Activated CD8-positive, alpha-beta memory T cell treated with anti-CD3 and anti-CD28 coated beads, Interleukin-2, amount 50 U/mL, for 1 hour (primary cell): ENCODE measurements around the gene POLR1E.
"Not testable (repeated sequence)": the region's sequence is repeated elsewhere in the genome, so short reads cannot be mapped to it uniquely, and the experiment has no call there.

ENCODE experiments used
- DNase-seq: peaks from one replicate; pipeline ENCODE4 v3.0.0-alpha.2; 2020; ENCODE audit errors: extremely low read depth

POLR1E gene

DNA sequence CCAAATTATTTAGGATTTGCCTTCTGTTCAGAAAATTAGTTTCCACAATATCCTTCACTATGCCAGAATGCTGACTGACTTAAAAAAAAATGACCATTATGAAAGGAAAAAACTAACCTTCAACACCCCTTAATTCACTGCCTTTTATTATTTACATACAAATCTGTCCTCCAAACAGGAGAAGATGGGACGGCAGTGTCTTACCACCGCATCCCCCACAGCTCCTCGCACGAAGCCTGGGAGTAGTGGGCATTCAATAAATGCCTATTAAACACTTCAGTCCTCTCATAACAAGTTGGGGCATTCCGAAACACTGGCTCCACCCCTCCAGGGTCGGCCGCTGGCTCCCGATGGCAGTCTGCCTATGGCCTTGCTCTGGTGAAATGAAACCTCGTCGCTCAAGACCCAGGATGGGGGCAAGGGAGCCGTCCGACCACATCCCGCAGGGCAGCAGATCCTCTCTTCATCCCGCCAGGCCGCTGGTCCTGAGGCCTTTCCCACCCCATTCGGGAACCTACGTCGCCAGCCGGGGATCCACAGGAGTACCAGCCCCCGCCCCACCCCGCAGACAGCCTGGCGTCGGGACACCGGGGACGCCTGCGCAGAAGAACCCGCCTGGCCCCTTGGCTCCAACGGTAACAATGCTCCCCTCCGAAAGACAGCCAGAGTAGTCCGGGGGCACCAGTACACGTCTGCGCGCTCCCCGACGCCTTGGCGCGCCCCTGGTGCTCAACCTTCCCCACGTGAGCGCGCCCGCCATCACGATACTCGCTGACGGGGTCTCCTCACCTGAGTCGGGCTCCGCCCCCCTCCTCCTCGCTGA, 21.1 kb upstream of the POLR1E start:
- peak; percentile 76 for DNase-seq

DNA sequence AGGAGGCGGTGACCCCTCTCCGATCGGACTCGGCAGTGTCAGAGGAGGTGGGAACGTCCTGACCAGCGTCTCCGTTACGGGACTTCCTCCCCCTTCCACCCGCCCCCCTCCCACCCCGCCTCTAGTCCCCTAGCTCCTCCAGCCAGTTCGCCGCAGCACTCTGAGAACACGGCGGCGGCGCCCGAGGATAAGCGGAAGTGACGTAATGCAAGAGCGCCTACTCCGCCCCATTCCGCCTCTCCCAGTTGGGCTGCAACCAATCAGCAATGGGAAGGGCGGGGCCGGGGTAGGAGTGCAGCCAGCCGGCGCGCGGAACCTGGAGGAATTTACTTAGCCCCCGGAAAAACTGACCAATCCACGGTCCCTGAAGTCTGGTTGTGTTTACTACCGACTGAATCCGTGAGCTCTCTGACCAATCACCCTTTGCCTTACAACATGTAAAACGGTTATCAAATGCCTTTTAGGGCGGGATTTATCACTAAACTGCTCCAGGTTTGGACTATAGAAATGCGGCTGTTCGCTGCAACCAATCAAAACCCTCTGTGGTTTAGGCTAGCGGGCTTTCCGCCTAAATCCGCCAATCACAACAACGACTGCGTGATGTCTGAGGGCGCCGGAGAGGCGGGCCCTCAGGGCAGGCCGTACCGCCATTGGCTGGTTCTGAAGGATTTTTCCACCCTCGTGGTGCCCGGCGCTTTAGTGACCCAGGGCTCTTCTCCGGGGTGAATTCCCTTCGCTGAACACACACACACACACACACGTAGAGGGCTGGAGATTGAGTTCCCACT, 20.3 kb upstream of the POLR1E start, which contains the start of gene ZBTB5:
Gene ZBTB5 (minus strand): TSS at position 202 of the 788 bp plus-strand sequence. CDS start 22,899 bp downstream, outside the sequence.
- peak; percentile 100 for DNase-seq

DNA sequence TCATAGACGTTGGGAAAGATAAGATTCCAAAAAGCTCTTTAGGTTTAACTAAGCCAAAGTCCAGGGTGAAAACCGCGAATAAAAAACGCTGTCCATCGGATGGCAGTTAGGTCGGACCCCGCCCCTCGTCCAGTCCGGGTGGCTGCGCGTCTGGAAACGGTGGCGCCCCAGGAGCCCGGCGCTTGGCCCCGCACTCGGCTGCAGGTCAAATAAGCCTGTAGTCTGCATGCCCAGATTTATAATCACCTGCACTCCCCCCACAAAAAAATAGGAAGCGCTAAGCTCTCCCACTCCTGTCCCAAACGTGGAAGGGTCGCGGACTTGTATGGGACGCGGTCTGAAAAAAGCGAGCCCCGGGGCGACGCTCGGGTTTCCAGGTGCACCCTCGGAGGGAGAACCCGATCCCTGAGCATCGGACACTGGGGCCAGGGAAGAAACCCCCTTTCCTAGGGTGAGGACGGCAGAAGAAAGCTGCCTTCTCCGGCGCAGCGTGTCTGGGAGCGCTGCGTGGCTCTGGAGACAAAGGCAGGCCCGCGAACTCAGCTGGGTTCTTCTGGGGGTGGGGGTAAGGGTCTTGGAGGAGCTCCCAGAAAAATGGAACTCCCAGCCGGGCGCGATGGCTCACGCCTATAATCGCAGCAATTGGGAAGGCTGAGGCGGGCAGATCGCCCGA, 19.6 kb upstream of the POLR1E start:
- no peak for DNase-seq

DNA sequence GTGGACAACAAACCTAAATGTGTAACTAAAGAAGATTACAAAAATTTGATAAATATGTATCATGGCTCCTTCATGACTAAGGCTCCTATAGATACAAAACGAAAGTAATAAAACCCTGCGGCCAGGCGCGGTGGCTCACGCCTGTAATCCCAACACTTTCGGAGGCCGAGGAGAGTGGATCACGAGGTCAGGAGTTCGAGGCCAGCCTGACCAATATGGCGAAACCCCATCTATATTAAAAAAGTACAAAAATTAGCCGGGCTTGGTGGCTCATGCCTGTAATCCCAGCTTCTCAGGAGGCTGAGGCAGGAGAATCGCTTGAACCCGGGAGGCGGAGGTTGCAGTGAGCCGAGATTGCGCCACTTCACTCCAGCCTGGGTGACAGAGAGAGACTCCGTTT, 18.2 kb upstream of the POLR1E start:
- not testable (repeated sequence) for DNase-seq

DNA sequence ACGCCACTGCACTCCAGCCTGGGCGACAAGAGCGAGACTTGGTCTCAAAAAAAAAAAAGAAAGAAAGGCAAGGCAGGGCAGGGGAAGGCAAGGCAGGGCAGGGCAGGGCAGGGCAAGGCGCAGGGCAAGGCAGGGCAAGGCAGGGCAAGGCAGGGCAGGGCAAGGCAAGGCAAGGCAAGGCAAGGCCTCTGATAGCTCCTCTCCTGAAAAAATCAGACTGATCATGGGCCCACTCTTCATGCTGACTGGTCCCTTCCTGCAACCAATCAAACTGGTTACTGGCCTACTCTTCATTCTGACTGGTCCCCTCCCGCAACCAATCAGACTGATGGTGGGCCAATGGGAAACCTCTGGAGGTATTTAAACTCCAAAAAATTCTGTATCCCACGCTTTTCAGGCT, 17.1 kb upstream of the POLR1E start:
- no peak for DNase-seq

DNA sequence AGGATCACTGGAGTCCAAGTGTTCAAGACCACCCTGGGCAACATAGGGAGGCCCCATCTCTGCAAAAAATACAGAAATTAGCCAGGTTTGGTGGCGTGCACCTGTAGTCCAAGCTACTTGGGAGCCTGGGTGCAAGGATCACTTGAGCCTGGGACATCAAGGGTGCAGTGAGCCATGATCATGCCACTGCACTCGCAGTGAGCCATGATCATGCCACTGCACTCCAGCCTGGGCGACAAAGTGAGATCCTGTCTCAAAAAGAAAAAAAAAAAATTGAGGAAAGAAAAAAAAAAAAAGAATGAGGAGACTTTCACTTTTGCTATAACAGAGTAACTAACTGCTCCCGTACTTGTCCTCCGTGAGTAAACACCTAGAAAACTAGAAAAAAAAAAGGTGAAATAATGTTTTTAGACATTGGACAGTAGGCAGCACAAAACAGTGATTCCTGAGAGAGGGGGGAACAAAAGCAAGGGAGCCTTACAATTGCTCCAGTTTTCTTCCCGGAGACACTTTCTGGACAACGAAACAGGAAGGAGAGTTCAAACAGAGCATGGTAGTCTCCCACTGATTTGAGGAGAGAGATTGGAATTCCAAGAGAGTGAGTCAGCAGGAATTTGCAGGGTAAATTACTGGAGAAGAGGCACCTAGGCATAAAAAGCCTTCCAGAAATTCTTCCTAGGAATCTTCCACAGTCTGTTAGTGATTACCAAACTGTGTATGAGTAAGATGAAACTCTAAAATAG, 13.6 kb upstream of the POLR1E start:
- no peak for DNase-seq

DNA sequence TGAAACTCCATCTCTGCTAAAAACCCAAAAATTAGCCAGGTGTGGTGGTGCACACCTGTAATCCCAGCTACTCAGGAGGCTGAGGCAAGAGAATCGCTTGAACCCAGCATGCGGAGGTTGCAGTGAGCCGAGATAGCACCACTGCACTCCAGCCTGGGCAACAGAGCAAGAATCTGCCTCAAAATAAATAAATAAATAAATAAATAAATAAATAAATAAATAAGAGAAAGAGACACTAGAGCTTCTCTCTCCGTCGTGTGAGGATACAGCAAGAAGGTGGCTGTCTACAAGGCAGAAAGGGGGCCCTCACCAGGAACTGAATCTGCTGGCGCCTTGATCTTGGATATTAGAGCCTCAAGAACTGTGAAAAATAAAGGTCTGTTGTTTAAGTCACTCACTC, 11.8 kb upstream of the POLR1E start:
- not testable (repeated sequence) for DNase-seq

DNA sequence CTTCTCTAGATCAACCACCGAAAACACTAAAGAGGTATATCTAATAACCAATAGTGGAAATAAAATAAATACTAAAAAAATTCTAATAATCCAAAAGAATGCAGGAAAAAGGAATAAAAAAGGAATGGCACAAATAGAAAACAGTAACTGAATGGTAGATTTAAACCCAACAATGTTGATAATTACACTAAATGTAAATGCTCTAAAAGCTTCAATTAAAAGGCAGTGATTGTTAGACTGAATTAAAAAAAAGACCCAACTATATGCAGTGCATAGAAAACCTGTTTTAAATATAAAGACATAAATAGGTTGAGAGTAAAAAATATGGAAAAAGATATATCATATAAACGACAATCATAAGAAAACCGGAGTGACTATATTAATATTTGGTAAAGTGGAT, 11.3 kb upstream of the POLR1E start:
- DNase-seq: no peak

DNA sequence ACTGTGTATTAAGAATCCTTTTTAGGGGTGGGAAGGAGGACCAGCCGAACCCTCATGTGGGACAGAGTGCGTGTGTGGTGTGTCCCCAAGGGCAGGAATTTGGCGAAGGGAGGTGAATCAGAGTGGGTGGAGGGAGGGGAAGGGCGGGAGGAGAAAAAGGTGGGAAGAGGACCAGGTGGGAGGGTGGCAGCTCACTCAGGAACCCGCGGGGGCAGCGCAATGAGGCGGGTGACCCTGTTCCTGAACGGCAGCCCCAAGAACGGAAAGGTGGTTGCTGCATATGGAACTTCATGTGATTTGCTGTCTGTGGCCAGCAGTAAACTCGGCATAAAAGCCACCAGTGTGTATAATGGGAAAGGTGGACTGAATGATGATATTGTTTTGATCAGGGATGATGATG, 8.8 kb upstream of the POLR1E start:
- DNase-seq: no peak

DNA sequence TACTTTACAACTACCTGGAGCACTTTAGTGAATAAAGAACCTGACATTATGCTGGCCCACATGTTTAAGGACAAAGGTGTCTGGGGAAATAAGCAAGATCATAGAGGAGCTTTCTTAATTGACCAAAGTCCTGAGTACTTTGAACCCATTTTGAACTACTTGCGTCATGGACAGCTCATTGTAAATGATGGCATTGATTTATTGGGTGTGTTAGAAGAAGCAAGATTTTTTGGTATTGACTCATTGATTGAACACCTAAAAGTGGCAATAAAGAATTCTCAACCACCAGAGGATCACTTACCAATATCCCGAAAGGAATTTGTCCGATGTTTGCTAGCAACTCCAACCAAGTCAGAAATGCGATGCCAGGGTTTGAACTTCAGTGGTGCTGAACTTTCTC, 8.3 kb upstream of the POLR1E start:
- not testable (repeated sequence) for DNase-seq

DNA sequence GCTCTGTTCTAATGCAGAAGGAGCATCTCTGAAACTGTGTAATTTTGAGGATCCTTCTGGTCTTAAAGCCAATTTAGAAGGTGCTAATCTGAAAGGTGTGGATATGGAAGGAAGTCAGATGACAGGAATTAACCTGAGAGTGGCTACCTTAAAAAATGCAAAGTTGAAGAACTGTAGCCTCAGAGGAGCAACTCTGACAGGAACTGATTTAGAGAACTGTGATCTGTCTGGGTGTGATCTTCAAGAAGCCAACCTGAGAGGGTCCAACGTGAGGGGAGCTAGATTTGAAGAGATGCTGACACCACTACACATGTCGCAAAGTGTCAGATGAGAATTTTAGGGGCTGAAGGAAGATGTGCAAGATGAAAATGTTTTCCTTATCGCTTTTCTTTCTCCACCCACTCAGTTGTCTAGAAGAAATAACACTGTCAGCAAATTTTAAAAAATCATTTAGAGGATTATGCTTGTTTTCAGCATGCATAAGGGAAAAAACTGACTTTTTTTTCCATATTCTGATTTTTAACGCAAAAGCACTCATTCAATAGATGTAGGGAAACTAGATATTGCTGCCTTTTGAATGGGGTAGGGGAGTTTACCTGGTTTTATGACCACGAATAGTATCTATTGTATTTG, 7.6 kb upstream of the POLR1E start:
- DNase-seq: not testable (repeated sequence)

DNA sequence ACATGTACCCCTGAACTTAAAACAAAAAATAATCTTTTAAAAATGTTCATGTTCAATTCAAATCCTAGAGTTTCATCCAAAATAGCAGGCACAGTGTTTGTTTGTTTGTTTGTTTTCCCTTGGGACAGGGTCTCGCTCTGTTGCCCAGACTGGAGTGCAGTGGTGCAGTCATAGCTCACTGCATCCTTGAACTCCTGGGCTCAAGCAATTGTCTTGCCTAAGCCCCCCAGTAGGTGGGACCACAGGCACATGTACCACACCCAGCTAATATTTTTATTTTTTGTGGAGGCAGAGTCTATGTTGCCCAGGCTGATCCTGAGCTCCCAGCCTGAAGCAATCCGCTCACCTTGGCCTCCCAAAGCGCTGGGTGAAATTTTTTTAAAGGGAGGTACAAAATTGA, 5.0 kb upstream of the POLR1E start:
- DNase-seq: no peak

DNA sequence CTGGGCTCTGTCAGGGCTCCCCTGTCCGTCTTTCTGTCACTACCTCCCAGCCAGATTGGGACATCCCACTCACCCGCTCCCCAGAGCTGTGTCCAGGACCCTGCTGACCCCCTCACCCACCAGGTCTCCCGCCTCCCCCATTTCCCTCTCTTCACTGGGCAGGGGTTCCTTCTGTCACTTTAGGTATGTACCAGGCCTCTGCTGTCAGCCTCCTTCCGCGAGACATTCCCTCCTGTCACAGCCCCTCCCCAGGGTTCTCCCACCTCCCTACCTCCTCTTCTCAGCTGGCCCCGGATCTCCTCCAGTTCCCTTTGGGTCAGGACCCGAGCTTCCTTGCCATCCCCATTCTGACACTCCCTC, 488 bp downstream of the POLR1E start:
- DNase-seq: no peak

DNA sequence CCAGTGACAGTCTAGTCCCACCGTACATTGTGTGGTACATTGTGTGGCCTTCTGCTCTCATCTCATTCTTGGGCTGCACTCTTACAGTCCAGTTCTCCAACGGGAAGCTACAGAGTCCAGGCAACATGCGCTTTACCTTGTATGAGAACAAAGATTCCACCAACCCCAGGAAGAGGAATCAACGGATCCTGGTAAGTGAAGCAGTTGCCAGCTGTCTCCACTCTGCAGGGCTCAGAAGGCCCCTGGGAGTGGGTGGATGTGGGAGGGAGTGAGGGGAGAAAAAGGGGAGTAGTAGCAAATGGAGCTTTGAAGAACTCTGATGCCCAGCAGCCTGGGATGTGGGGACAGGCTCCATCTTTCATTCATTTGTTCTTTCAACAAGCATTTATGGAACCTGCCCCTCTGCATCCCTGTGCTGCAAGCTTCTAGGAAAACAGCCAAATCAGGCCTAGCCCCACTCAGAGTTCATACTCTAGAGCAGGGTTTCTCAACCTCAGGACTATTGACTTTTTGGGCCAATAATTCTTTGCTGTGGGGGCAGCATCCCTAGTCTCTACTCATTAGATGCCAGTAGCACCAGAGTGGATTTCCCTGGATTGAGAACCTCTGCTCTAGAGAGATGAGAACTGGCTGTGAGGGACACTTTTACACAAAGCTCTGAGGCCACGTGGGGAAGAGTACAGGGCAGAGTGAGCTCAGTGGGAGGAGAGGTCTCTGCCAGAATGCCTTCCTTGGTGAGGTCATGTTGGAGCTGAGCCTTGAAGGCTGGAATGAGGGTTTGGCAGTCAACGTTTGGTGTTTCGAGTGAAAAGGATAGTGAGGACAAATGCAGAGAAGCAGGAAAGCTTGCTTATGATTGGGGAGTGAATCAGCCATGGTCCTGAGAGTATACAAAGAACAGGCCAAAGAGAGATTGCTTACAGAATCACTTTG, 1.1 kb downstream of the POLR1E start:
- no peak for DNase-seq

DNA sequence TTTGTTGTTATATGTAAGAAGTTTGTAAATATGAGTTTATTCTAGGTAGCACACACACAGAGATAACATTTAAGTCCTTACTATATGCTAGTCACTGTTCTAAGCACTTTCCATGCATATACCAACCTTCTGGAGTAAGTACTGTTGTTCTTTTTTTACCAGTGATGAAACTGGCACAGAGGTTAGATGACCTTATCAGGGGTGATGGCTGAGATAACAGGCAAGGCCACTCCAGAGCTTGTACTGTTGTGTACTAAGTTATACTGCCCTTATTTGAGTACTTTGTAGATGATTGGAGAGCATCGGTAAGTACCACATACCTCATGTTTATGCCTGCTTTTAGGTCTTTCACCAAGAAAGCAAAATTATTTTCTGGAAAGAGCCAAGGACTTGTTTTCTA, 6.2 kb downstream of the POLR1E start:
- DNase-seq: no peak

DNA sequence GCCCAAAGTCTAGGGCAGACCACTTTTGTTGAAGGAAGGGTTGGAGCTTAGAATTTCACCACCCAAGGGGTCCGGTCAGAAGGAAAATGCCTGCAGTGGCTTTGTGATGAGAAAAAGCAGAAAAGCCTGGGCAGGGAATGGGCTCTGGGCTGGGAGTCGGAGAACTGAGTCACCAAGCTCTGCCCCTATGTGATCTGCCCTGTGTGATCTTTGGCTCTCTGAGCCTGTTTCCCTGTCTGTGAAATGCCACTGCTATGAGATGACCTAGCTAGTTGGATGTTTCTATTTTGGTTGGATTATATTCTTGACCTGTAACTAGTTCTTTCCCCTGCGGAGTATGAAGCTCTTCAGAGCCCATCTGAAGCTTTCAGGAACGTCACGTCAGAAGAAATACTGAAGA, 9.8 kb downstream of the POLR1E start:
- DNase-seq: no peak

DNA sequence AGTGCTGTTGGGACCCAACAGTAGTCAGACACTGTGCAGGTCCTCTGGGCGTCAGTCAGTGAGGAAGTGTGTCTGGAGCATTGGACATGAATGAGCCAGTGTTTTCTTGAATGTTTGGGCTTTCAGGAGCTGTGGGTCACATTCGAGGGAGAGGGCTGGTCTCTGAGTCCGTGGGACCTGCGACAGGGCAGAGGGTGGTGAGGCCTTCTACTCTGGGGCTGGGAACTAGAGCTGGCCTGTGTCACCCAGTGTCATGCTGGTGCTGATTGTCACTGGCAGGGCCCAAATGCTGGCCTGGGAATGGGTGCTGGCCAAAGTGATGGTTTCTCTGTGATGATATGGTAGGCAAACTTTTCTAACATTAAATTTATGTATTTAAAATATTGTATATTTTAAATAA, 10.3 kb downstream of the POLR1E start:
- no peak for DNase-seq

DNA sequence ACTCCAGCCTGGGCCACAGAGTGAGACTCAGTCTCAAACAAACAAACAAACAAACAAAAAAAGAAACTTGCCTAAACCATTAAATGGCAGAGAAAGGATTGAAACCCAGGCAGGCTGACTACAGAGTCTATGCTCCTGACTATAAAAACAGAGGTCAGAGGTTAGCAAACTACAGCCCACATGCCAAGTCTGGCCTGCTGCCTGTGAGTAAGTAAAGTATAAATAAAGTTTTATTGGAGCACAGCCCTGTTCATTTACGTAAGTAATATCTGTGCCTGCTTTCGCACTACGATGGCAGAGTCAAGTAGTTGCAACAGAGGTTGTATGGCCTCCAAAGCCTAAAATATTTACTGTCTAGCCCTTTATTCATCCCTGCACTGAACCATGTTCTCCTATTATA, 11.6 kb downstream of the POLR1E start:
- no peak for DNase-seq

DNA sequence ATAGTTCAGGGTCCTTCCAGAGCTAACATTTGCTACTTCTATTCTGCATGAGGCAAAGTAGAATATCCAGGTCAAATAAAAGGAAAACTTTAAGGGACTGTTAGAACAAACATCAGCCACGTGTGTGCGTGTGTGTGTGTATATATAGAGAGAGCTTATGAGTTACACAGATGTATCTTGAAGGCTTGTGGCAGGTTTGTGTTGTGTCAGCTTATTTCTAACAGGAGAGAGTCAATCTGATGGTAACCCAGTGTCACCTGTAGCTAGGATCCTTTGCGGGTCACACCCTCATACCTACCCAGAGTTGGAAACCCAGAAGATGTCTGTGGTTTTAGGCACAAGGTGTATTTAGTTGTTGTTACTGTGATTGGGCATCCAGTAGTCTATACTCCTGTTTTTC, 12.7 kb downstream of the POLR1E start:
- no peak for DNase-seq

DNA sequence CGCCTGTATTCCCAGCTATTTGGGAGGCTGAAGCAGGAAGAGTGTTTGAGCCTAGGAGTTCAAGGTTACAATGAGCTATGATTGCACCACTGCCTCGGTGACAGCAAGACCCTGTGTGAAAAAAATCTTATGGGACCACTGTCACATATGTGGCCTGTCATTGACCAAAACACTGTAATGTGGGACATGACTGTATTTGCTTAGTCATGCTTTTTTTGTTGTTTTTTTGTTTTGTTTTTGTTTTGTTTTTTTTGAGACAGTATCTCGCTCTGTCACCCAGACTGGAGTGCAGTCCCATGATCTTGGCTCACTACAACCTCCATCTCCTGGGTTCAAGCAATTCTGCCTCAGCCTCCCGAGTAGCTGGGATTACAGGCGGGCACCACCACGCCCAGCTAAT, 13.5 kb downstream of the POLR1E start:
- no peak for DNase-seq
